Left ventricle myocardium superior (tissue), 1 donor: ENCODE measurements around the gene PRKAA1. TPM values are rescaled to one million over a fixed set of nuclear protein-coding genes. Genes with fewer than 3 reads are reported as not detected.
A peak's percentile ranks its signal among the peaks of the same experiment; 100 is the strongest.

Source experiments
- ATAC-seq: fragments of 200-7000 bp; cut with Tn5 transposase; one replicate; pipeline ENCODE4 v1.9.1; 2020; ENCODE audit warnings: mild to moderate bottlenecking, moderate library complexity
- DNase-seq: peaks from one replicate; pipeline ENCODE4 v3.0.0-alpha.2; 2020
- intact Hi-C: fragments of 100-400 bp; cut with micrococcal nuclease; formaldehyde crosslinking; loops from one replicate; pipeline ENCODE4 v1.11.0; 2022
- long read RNA-seq: library from polyadenylated mRNA; unstranded; transcript quantifications from one replicate; pipeline ENCODE4 v2.0.0, GENCODE V29; 2021
- total RNA-seq: library from RNA; stranded (reverse); fragmentation: NEBNext Ultra II Directional; extraction: Animal tissue kit (Norgen Biotek cat#: 25700); gene quantifications from one replicate; pipeline ENCODE4 v1.2.1, GENCODE V29; 2021
- donor health status: DM: no; HTN: yes; CAD: no; lungs with severe emphysema.

The PRKAA1 gene
- 35.9 TPM for total RNA-seq
- long read RNA-seq, full-length matches to known transcripts = 2 of 4 reads
- long read RNA-seq, partial matches to known transcripts = 0 of 4 reads
- long read RNA-seq, other reads (novel, unspliced or antisense) = 2 of 4 reads

DNA sequence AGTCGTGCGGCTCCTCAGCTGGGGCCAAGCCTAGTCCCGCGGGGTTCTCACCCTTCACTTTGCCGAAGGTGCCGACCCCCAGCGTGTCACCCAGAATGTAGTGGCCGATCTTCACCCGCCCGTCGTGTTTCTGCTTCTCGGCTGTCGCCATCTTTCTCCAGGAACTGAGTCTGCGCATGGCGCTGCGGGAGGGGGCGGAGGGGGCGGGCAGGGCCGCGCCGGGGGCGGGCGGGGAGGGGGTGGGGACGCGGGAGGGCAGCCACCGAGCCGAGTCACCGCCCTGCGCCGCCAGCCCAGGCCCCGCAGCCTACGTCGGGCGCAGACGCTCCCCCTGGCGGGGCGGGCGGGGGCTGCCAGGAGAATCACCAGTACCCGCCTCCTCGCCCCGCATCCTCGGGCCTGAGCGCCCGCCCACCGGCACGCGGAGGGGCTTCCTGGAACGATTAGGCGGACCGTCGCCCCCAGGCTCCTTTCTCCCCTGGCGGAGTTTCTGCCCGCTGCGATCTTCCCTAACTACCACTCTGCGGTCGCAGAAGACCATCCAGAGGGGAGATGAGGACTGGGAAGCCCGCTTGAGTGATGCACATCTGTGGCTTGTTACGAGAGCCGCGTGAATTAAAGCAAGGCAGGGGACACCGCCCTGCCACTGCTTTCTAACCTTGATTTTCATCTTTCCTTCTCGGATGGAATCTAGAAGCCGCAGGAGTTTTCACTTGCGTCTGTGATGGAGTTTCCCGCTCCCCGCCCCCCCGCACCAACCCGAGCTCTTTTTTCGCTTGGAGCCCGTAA, at the start of gene PRKAA1:
Gene PRKAA1, minus strand, starts transcription at position 363 of the 789 bp plus-strand sequence. Its CDS starts 185 bp downstream, at position 178.
- intact Hi-C loops = no loop called here
- ATAC-seq = peak; percentile 95

DNA sequence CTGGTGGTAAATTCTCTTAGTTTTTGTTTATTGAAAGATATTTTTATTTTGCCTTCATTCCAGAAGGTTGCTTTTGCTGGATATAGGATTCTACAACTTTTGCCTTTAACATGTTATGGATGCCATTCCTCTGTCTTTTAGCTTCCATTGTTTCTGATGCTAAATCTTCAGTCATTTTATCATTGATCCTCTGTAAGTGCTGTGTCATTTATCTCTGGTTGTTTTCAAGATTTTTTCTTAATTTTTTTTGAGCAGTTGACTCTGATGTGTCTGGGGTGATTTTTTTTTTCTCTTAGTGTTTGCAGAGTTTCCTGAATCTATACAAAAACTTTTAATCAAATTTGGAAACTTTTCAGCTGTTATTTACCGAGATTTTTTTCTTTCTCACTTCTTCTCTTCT, 49.4 kb upstream of the PRKAA1 start:
- DNase-seq = no peak
- no peak for ATAC-seq
- intact Hi-C loops = no loop called here

More for the DNA sequence above, at the start of gene PRKAA1:
- peak; percentile 96 for DNase-seq

DNA sequence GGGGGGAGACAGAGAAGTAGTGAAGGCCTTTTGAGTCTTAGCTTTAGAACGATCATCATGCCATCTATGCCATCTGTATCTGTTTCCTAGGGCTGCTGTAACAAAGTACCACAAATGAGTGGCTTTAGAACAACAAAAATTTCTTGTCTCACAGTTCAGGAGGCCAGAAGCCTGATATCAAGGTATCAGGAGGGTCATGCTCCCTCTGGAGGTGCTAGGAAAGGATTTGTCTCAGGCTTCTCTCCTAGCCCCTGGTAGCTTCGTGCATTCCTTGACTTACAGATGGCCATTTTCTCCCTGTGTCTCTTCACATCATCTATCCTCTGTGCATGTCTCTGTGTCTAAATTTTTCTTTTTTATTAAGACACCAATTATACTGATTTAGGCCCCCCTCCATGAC, 48.2 kb upstream of the PRKAA1 start:
- ATAC-seq (no peak), DNase-seq (no peak)
- intact Hi-C loops = no loop called here

DNA sequence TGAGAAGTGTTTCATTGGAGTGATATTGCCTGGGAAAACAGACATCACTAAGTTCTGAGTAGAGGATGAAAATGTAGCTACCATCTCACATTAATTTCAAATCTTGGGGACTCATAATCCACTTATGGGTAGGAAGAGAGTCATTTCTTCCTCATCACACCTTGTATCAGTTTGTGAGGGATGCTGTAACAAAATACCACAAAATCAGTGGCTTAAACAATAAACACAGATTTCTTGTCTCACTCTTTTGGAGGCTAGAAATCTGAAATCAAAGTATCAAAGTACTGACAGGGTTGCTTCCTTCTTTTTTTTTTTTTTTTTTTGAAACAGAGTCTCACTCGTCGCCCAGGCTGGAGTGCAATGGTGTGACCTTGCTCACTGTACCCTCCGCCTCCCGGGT, 46.4 kb upstream of the PRKAA1 start:
- intact Hi-C loops = no loop called here

DNA sequence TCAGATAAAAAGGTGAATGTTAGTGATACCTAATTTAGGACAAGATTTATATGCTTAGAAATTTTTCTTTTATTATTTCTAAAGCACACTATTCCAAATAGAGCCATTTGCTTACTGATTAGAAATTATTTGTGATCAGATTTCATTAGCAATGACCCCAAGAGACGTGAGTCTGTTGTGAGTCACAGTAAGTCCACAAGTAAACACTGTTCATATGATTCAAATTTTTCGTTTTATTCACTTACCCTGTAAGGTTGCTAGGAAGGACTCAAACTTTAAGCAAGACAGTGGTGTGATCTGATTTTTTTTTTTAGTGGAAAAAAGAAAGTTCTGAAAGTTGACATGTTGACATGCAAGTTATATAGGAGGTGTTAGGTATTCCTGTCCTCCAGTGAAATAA, 44.2 kb upstream of the PRKAA1 start:
- intact Hi-C loops = no loop called here
- ATAC-seq (no peak), DNase-seq (no peak)

More for the DNA sequence above, 46.4 kb upstream of the PRKAA1 start:
- no peak for ATAC-seq
- DNase-seq = no peak

DNA sequence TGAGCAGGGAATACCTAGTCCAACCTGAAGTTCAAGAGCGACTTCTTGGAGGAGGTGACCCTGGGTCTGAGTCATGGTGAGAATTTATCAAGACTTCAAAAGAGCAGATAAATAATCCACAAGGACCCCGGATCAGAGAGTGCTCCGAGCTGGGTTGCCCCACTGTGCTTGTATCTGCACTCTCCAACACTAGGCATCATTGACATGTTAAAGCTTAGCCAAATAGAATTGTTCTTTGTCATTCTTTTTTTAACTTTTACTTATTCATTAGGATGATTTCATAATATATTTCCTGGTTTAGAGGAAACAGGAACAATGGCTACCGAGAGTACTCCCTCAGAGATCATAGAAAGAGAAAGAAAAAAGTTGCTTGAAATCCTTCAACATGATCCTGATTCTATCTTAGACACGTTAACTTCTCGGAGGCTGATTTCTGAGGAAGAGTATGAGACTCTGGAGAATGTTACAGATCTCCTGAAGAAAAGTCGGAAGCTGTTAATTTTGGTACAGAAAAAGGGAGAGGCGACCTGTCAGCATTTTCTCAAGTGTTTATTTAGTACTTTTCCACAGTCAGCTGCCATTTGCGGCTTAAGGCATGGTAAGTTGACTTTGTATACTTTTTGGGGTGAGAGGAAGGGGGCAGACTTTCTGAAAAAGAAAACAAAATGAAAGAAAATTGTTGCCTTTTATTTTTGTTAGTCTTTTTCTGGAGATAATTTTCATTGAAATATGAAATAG, 43.1 kb upstream of the PRKAA1 start, which contains the start of gene CARD6:
Gene CARD6, plus strand, starts transcription at position 300 of the 738 bp plus-strand sequence. Its CDS starts 16 bp downstream, at position 316.
- DNase-seq = no peak
- intact Hi-C loops = no loop called here
- ATAC-seq = peak; percentile 59

DNA sequence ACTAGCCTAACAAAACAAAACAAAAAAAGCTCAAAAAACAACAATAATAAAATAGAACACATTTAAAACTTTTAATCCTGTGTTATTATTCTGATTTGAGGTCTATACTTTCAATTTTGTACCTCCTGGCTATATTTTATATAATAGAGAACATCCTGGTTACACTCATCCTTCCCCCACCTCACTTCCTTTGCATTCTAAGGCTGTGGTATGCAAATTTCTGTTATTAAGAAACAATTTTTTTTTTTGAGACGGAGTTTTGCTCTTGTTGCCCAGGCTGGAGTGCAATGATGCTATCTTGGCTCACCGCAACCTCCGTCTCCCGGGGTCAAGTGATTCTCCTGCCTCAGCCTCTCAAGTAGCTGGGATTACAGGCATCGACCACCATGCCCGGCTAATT, 39.9 kb upstream of the PRKAA1 start:
- DNase-seq (no peak), ATAC-seq (no peak)
- intact Hi-C loops = no loop called here

DNA sequence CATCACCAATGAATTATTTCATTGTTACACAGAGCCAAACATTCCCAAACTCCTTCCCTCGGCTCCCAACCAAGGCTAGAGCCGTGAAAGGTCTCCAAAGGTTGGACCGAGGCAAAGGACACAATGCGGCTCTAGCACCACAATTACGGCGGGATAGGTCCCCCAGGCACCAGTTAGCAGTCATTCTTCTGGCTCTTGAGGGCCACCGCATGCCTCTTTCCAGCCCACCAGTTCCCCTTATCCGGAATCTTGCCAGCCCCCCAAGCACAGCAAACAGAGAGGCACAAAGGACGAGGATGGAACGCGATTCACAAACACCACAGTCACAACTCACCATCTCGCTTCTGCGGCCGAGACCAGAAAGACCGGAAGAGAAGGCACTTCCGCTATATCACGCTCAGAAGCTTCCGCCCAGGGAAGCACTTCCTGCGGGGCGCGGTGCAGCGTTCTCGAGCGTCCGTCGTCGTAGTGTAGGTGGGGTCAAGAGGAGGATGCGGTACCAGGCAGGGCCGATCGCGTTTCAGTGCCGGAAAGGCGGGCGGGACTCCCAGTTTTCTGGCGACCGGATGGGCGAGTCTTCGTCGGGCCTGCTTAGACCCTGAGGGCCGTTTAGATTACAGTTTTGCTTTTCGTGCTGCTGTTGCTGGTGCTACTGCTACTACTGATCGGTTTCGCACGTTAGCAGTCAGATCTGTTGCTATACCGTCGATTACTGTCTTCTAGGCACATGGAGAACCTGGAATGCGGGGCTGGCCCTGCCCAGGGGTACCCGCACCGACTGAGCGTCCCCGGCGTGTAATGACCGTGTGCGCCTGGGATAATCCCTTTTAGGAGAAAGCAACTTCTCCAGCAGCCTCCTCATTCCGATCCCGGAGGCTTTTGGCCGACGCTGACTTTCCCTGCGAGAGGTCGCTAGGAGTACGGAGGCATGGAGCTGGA, 36.9 kb upstream of the PRKAA1 start, which contains the start of gene RPL37:
Gene RPL37, minus strand, starts transcription at position 374 of the 939 bp plus-strand sequence. Its CDS starts 37 bp downstream, at position 337.
- peak; percentile 96 for DNase-seq
- ATAC-seq = peak; percentile 100
- intact Hi-C loops = no loop called here

DNA sequence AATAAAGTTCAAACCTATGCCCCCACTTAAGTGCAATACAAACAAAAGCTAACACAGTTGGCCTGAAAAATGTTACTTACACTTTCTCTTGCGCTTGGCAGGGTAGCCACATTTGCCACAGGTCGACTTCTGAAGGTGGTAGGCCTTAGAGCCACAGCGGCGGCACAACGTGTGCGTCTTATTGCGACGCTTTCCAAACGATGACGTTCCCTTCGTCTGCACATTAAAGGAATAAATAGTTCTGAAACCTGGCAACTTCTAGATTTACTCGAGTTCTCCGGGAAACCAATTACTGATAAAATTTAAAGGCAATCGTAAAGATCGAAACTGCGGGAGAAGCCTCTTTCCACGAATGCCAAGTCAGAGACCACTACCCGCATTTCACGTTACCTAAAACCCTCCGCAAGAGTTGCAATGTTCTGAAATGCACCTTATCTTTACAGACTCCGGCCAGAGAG, 36.2 kb upstream of the PRKAA1 start:
- ATAC-seq (no peak), DNase-seq (no peak)
- intact Hi-C loops = no loop called here

DNA sequence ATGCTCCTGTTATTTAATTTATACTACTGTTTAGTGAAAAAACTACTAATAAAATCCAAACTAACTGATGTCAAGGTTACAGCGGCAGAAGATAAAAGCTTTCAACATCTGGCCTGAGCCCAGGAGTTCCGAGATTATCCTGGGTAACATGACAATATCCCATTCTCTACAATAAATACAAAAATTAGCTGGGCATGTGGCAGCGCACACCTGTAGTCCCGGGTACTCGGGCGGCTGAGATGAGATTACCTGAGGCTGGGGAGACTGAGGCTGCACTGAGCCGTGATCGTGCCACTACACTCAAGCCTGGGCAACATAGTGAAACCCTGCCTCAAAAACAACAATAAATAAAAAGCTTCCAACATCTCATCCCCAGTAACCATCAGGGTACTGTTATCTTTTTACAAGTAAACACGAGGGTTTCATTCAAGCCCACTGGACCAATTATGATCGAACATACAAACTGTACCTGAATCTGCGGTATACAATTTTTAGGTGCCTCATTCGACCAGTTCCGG, 35.6 kb upstream of the PRKAA1 start:
- ATAC-seq (no peak), DNase-seq (no peak)
- intact Hi-C loops = no loop called here

DNA sequence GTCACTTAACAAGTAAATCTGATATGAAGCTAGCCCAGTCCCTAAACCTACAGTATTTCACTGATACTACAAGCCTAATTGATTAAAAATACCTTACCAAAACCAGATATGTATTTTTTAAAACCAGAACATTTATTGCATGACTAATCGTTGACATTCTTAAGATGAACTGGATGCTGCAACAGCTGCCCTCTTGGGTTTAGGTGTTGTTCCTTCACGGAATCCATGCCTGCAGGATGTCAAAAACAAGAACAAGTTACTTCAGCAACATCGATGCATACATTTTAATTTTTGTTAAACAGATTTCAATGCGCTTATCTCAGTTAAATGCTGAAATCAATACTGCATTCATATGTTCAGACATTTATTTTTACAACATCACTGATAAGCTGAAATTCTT, 34.2 kb upstream of the PRKAA1 start:
- DNase-seq (no peak), ATAC-seq (no peak)
- intact Hi-C loops = no loop called here

DNA sequence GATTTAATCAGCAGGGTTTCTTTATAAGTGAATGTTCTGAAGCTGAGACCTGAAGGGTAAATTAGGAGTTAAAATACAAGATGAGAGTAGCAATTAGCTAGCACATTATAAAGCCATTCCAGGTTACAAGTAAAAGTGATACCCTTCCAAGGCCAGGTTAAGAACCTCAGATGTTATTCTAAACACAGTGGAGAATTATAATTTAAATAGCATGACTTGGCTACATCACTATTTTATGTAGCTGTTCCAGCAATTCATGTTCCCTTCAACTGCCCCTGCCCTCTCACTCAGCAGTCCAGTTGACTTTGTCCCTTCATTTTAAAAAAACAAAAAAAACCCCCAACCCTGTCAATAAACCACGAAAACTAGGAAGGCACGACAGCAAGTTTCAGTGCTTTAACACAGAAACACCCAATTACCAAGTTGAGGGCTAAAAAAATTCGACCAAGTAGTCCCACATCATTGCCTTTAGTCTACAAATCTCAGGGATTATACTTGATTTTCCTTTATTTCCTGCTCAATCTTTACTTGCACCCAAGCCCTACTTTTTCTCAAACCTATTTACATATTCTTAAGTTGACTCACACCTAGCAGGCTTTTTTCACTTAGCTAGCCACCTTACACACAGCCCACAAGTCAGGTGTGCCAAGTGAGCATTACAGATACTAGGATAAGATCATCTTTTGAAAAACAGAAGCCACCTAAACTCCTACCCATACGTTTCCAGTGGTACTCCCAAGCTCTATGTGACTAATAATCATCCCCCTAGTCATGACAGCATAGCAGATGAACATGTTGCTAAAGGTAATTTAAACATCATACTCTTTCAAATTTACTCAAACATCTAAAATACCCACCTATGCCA, 33.4 kb upstream of the PRKAA1 start:
- no peak for DNase-seq
- intact Hi-C loops = no loop called here
- no peak for ATAC-seq

DNA sequence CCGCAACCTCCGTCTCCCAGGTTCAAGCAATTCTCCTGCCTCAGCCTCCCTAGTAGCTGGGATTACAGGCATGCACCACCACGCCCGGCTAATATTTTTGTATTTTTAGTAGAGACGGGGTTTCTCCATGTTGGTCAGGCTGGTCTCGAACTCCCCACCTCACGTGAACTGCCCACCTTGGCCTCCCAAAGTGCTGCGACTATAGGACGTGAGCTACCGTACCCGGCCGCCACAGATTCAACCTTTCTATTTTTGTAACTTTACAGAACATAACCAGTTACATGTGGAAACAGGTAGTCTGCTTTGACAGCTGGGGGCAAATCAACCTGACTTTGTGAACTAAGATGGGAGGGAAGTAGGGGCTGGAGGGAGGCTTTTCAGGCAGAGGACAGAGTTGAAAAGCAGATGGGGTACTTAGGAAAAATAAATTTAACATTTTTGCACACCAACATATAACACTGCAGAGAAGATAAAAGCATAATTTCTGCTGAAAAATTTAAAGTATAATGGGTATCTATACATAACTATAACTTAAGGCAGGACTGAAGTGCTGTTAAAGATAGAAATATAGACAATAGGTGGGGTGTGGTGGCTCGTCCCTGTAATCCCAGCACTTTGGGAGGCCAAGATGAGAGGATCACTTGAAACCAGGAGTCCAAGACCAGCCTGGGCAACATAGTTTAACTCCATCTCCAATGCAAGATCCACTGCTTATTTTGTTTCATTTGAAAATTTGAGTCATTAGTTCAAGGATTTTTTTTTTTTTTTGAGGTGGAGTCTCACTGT, 31.8 kb upstream of the PRKAA1 start:
- ATAC-seq (no peak), DNase-seq (no peak)
- intact Hi-C loops = no loop called here

DNA sequence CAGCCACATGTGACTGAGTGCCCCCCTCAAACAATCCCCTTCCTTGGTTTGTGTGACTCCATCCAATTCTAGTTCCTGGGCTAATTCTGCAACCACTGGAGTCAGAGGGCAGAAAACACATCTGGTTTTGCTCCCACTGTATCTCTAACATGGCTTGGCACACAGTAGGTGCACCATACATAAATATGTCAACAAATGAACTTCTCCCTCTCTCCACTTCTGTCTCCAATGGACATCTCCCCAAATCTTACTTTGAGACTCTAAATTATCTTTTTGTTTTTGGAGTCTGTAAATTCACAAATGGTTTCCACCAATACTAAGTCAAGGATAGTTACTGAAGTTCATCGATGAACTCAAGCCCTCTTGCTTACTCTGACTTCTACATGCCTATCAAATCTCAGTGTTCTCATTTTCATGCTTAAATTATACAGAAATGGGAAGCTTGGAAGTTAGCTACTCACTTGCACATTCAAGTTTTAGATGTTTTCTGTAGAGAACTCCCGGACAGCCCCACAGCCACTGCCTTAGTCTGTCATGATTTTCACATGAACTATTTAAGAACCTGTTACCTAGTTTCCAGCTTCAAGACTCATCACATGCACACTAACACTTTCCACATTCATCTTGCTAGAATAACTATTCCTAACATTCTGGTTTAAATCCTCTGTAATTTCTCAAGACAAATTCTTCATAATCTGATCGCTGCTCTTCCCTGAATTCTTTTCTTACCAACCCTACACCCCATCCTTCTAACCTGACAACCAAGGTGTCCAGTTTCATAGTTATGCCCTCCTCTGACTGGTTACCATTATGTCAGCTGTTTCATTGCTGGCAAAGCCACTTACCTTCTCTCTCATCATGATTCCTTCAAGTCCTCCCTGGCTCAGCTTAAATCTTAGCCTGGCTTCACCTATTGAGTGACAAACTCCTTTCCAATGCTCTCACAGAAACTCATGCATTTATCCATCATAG, 30.8 kb upstream of the PRKAA1 start:
- DNase-seq (no peak), ATAC-seq (no peak)
- intact Hi-C loops = no loop called here

DNA sequence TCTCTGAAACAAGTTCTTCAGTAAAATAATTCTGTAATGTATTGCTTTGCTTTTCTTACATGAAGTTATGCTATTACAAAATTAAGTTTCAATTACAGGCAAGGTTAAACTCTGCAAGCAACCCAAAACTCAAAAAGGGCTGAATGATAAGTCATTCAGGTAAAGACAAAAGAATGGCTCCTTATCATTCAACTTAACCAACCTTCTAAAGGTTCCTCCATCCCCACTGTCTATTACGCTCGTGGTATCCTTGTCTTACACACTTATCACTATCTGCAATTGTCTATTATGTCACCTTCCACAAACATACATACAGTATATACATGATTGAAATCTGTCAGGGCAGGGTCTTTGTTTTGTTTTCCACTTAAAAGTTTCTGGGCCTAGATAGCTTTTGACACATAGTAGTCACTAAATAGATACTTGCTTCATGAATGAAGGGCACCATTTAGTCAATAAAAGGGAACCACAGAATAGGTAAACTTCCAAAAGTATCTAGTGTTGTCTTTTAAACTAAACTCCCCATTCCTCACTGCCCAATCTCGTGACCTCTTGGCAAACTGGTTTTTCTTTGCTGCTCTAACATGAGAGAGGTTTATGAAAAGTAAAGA, 30.0 kb upstream of the PRKAA1 start:
- no peak for ATAC-seq
- intact Hi-C loops = no loop called here
- no peak for DNase-seq
